GM21786 (cell line): Measurements from ENCODE around the gene TNS1.
"Not testable (repeated sequence)": the region's sequence is repeated elsewhere in the genome, so short reads cannot be mapped to it uniquely, and the experiment has no call there.

Experiments
- ATAC-seq: cut with Tn5 transposase; IDR thresholded peaks from one replicate; pipeline ENCODE4 v1.9.1; 2021; ENCODE audit not compliant: unreplicated experiment

Gene TNS1

DNA sequence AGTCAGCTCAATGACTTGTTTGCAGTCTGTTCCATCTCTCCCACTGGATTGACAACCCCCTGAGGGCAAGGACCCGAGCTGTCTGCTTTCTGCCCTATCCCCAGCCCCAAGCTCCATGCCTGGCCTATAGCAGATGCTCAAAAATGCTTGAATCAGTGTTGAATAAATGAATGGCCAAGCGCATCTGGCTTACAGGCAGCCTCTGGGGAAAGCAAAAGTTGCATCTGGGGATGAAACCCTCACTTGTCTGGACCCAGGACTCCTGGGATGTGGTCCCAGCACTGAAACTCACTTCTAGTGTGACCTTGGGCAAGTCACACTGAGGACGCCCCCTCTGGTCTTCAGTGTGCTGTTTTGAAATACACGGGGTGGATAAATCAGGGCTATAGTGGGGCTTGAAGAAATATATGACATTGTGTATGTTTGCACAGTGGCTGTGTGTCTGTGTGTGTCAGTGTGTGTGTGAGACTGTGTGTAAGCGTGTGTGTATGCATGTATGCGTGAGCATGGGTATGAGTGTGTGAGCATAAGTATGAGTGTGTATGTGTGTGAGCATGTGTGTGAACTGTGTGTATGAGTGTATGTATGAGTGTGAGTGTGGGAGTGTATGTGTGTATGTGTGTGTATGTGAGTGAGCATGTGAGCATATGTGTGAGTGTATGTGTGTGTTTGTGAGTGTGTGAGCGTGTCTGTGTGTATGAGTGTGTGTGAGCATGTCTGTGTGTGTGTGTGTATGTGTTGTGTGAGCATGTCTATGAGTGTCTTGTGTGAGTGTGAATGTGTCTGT lies 27.8 kb upstream of the TNS1 start:
- ATAC-seq, result no peak

DNA sequence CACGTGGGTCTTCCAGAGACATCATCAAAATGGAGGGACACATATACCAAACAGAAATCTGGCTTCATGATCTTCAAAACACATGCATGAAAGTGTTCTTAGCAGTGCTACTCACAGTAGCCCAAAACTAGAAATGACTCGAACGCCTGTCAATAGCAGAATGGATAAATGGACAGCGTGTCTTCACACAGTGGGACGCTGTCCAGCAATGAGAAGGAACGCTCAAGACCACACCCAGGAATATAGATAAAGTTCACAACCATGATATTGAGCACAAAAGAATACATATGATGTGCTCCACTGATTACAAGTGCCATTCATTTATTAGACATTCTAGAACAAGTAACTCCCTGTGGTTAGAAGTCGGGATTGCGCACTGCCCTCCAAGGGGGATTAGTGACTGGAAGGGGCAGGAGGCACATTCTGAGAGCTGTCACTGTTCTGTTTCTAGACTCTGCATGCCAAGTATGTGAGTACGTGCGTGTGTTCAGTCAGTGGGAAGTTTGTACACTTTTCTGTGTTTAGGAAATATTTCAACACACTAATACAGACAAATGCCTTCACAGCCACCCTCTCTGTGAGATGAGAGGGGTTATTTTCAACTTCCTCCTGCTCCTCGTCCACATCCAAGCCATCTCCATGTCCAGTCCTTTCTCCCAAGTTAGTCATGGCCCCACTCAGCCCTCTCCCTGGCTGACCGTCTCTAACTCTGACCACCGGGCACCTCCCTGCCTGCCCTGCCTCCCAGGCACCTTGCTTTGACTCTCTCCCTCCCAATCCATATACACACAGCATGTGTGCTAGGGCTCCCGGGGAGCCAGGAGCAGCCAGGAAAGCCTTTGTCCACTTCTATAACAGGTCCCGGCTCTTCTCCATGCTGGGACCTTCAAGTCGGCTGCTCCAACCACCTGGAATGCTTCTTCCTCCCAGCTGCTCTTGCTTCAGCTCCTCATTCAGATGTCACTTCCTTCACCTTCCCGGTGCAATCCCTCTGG lies 26.9 kb upstream of the TNS1 start:
- ATAC-seq, result no peak

DNA sequence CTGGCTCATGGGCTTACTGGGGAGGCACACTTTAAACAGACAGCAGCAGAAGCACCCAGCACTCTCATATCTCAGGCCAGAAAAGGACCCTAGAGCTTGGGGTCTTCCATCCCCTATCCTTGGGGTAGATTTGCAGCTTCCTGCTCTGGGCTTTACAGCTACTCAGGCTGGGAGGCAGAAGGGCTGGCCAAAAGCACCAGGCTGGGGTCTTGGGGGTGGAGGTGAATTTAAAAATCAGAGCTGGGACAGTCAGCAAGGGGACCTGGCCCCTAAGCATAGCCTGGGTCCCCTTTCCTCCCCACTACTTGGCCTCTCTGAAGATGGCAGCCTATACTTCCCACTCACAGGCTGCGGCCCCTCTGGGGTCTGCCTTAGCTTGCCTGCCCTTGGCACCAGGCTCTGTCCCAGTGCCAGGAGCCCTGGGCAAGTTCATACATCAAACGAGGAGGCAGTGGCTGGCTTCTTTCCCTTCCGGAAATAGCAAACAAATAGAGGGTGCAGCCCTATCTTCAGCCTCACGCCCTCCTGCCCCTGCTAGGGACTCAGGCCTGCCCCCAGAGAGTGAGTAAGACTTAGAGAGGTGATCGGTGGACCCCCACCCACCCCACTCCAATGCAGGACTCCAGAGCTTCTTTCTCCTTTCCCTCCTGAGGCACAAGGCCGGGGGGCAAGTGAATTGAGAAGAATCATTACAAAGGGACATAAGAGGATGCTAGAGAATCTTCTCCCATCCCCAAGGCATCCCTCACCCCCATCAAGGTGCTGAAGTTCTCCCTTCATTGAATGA lies 26.0 kb upstream of the TNS1 start:
- no peak for ATAC-seq

- no peak for ATAC-seq
Observed at GRCh38 chr2:218028189-218028495, 25.3 kb upstream of the TNS1 start.

DNA sequence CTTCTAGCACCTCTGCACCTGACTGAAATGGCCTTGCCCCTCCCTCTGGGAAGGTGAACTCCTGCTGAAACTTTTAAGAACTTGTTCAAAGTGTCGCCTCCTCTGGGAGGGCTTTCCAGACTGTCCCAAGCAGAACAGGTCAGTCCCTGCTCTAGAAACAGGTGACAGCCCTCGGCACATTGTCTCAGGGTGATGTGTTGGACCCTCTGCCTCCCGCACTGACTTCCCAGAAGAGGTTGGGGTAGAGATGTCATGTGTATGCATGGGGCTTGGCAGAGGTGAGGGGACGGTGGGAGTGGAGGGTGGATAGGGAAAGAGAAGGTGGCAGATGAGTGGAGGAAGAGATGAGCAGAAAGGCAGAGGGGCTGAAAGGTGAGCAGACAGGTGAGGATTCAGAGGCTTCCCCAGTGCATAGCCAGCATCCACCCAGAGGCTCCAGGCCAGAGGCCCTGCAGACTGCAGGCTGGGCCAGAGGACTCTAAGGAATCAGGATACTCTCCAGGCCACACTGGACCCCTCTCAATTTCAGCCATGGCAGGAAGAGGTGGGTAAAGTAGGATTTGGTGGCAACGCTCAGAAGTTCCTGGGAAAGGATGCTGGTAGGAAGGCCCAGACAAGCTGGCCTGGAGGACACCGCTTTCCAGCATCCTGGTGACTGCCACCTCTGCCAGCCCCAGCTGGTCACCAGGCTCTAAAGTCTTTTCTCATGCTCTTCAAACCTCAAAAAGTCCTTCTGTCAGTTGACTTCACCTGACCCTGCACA lies 24.8 kb upstream of the TNS1 start:
- no peak for ATAC-seq

GRCh38 chr2:218026676-218027425 lies 24.1 kb upstream of the TNS1 start:
- no peak for ATAC-seq

DNA sequence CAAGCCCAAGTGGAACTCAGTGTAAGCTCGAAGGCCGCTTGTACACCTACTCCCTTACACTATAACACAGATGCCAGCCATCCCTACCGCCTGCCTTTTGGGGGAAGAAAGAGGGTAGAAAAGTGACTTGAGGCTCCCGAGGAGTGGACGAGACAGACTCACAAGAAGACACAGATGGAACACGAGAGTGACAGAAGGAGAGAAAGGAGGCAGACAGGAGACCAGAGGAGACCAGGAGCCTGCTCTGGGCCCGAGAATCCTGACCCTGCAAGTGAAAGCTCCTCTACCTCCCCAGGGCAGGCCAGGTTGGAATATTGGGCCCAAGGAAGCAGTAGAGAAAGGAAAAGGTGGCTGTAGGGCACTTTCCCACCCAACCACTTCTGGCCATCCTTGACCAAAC lies 23.4 kb upstream of the TNS1 start:
- ATAC-seq, result no peak

DNA sequence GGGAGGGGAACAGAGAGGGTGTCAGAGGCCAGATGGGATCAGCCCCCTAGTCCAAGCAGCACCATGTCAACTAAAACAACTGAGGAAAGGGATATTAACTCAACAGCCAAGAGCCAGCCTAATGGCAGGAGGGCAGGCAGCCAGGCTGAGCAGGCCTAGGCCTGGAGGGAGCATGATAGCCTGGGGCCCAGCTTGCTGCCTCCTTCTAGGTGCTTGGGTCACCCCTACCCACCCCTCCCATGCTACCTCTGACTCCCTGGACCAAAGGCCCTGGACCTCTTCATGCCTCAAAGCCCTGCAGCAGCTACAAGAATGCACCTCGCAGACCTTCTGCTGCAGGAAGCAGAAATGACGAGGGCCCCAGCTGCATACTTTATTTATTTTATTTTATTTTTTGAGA lies 22.1 kb upstream of the TNS1 start:
- no peak for ATAC-seq

DNA sequence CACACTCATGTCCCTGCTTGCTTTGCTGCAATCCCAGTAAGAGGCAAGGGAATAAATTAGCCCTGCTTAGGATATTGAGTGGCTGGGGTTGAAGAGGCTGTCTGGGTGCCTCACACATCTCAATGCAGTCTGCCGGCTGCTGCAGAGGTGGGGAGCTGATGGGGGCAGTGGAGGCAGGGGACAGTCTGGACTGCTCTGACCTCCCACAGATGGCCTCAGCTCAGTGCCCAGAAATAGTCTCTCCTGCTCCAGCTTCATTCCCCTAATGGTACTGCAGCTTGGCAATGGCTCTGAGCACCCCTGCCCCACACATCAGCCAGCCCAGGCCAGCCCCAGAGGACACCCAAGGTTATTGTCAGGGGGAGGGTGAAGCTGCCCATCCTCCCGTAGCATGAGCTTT lies 21.5 kb upstream of the TNS1 start:
- ATAC-seq, result no peak

DNA sequence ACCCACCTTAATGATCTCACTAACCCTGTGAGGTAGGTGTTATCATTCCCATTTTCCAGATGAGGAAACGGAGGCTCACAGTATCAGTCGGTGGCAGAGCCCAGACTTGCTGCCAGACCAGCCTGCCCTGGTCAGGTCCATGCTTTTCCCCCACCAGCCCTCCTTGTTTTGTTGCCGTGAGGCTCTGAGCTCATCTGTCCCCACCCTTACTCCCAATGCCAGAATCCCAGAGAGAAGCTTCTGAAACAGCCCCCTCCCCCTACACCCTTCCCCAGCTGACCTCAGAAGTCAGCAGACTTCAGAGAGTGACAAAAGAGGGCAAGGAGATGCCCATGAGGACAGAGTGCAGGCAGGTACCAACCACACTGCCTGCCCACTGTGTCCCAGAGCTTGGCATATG lies 20.8 kb upstream of the TNS1 start:
- no peak for ATAC-seq

GRCh38 chr2:218022851-218023530 lies 20.2 kb upstream of the TNS1 start:
- no peak for ATAC-seq

- ATAC-seq, result no peak
Observed at GRCh38 chr2:218022131-218022850, 19.5 kb upstream of the TNS1 start.

DNA sequence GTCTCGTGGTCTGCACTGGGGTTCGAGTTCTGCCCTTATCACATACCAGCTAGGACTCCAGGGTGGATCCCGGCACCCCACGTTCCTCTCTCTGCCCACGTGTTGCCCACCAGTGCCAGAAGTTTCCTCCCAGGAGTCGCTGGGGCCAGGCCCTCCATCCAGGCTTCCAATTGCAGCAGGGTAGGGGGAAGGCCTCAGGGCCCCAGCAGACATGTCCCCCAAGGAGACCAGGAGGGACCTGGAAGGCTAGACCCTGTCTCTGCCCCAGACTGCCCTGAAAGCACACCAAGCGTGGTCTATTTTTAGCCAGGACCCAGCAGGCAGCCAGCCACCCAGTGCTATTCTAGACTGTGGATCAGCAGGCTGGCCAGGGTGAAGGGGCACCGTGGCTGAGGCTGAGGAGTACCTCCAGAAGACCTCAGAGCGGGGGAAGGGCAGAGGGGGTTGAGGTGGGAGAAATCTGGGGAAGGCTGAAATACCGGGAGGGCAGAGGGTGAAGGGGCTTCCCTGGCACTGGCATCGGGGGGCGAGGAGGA lies 18.8 kb upstream of the TNS1 start:
- ATAC-seq, result no peak

DNA sequence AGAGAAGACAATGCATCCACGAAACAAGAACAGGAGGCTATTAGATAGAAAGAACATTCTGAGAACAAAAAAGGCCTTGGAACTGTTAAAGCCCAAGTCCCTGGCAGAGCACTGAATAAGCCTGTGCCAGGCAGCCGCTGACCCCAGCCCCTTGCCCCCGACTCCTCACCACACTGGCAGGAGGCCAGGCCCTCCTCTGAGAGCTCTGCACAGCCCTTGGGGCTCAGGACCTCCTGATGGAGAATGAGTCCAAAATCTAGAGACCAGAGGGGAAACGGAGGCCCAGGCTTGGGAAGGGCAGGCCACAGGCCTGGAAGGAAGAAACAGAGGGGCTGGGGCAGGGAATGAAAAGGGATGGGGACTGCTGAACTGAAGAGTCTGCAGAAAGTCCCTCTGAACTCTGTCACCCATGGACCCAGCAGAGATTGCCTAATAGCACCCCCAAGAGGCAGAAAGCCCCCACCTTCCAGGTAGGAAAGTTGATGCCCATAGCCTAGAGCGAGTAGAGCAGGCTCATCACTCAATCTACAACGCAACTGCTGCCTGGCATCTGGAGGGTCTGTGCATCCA lies 18.3 kb upstream of the TNS1 start:
- no peak for ATAC-seq

DNA sequence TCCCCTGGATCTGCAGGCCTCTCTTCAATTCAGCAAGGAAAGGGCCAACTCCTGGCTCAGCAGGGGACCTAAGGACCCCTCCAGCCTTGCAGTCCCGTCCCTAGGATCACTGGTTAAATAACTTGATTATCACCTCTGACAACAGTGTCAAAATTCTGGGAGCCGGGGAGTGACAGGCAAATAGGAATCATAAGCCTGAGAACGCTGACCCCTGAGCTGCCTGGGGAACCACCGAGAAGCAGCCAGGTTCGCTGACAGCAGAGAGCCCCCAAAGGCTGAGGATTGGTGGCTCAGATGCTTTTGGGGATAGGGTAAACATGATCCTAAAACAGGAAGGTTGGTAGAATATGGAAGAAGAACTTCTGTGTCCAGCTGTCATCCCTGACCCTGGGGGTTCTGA lies 17.5 kb upstream of the TNS1 start:
- no peak for ATAC-seq

DNA sequence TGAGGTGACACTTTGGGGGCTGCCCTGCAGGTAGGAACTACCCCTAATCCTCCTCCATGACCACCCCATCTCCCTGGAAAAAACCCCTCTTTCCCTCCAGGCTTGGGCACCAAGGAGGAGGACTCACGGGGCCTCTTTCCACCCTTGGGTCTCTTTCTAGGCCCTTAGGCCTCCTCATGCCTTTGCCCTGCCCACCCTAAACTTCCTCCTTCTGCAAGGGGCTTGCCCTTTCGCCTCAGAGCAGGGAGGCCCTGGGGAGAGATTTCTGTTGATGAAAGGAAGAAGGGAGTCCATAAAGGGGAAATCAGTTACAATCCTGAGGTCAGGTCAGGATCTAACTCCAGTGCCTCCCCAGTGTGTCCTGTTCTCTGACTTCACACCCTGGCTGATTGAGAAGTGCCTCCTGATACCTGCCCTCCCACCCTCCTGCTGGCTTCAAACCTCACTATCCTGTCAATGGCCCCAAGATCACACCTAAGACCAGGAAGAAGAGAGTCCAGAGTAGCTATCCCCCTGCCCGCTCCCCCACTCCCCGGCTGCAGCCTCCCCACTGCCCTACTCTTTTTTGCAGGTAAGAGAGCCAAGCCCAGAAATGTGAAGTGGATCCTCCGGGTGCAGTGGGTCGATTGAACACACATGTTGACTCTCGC lies 16.7 kb upstream of the TNS1 start:
- ATAC-seq, result no peak

DNA sequence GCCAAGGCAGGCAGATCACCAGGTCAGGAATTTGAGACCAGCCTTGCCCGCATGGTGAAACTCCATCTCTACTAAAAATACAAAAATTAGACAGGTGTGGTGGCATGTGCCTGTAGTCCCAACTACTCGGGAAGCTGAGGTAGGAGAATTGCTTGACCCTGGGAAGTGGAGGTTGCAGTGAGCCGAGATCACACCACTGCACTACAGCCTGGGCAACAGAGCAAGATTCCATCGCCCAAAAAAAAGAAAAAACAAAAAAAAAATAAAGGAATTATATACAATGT lies 16.0 kb upstream of the TNS1 start:
- not testable (repeated sequence) for ATAC-seq
